ENCODE measurements around the gene PSTPIP1.

Gene PSTPIP1

GRCh38 chr15:76979331-76979925 is 15.5 kb upstream of the PSTPIP1 start:
- DNase-seq, result no peak

DNA sequence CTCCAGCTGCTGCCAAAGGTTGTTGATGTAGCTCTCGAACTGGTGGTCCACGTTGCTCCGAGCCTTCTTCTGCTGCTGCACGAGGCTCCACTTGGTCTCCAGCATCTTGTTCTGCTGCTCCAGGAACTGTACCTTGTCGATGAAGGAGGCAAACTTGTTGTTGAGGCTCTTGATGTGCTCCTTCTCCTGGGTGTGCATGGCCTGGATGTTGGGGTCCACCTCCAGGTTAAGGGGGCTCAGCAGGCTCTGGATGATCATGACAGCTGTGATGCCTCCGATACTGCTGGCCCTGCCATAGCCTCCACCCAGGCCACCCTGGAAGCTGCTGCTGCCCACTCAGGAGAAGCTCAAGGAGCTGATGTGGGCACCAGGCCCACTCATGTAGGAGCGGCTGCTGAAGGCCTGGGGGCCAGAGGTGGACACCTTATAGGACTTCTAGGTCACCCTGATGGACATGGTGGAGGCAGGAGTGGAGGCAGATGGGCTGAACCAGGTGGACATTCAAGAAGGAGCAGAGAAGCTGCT is 14.9 kb upstream of the PSTPIP1 start:
- DNase-seq, result no peak

DNA sequence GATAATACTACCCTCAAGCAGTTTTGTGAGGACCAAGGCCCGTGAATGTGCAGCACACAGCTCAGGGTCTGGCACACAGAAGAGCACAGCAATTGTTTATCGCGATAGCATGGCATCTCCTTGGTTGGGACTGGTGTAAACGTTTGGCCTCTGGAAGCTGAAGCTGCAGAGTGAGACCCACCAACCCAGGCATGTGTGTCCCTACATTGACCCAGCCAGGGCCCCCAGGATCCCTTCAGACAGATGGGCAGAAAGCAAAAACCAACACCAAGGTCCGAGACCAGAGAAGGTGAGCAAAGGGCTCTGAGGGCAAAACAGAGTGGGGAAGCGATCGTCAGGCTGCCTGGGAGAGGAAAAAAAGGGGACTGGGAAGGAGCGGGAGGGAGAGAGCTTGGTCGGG is 12.6 kb upstream of the PSTPIP1 start:
- no peak for DNase-seq

DNA sequence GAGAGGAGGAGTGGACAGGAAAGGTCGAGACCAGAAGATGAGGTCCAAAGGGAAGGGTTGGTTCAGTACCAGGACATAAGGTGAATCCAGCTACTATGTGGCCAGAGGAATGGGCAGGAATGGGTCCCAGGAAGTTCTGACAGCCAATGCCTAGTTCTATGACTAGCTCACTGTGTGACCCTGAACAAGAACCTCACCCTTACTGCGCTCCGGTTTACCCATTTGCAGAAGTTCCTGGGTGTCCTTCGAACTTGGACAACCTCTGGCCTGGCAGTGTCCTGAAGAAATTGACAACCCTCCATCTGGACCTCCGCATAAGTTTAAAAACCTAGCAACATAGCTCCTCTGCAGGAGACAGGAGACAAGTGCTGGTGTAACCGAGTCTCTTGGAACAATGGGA is 12.2 kb upstream of the PSTPIP1 start:
- no peak for DNase-seq

GRCh38 chr15:76983590-76984375 is 11.1 kb upstream of the PSTPIP1 start:
- no peak for DNase-seq

GRCh38 chr15:76986743-76987142 is 8.2 kb upstream of the PSTPIP1 start:
- DNase-seq, result no peak

GRCh38 chr15:76987276-76987675 is 7.7 kb upstream of the PSTPIP1 start:
- no peak for DNase-seq

GRCh38 chr15:76987896-76988860 is 6.7 kb upstream of the PSTPIP1 start:
- no peak for DNase-seq

- DNase-seq, result no peak
Measured at GRCh38 chr15:76988867-76989780, 5.8 kb upstream of the PSTPIP1 start.

GRCh38 chr15:76991048-76991447 is 3.9 kb upstream of the PSTPIP1 start:
- DNase-seq, result no peak

GRCh38 chr15:76991741-76992645 is 2.9 kb upstream of the PSTPIP1 start:
- DNase-seq, result no peak

DNA sequence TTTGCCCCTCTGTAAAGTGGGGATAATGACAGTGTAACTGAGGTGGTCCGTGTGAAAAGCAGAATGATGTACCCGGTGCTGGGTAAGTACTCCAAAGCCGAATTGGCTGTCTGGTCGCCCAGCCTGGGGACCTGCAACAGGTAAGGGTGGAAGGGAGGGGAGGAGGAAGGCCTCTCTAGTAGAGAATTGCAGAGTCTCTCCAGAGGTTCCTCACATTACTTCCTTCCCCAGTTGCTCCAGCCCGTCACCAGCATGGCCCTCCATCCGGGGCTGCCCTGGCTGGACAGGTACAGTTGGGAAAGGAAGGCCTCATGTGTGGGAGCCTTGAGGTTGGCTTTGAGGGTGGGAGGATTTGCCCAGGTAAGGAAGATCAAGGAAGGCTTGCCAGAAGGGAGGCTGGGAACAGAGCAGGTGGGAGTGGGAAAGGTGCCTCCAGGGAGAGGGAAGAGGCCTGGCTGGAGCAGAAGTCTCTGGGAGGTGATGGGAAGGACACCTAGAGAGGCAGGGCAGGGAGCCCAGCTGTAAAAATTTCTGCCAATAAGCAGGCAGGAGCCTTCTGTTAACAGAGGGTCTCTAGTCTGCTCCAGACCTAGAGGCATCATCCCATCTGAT is 1.7 kb upstream of the PSTPIP1 start:
- no peak for DNase-seq

GRCh38 chr15:76994001-76994400 is 925 bp upstream of the PSTPIP1 start:
- DNase-seq, result no peak

DNA sequence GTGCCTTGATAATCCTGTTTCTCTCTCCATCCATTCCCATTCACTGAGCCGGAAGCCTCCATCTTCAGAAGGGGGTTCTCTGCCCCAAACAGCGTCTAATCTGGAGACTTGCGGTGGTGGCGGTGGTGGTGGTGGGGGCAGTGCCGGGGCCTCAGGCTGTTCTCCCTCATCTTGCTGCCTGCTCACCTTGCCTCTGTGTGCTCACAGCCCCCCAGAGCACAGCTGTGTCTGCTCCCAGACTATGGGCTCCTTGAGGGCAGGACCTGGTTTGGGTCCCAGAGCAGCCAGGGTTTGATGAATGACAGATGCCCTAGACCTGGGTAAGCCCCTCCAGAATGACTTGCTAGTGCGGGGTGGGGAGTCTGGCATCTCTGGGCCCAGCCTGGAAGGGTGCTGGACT is 430 bp upstream of the PSTPIP1 start:
- DNase-seq, result no peak

DNA sequence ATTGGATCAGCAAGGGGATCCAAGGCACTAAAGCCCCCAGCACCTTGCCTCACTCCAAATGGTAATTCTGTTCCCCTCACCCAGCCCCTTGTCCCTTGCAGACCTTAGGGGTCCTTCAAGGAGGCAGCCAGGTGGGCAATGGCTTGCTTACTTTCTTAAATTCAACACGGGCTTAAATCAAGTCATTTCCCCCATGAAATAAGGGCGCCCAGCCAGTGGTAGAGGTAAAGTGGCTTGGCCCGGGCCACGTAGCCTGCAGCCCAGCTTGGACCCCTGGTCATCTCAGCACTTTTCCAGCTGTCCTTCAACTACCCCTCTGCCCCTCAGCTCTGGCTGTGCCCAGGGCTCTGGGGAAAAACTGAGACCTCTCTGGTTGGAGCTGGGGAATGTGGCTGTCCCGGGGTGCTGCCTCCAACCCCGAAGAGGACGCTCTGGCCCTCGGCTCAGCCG is 1.2 kb downstream of the PSTPIP1 start:
- no peak for DNase-seq

DNA sequence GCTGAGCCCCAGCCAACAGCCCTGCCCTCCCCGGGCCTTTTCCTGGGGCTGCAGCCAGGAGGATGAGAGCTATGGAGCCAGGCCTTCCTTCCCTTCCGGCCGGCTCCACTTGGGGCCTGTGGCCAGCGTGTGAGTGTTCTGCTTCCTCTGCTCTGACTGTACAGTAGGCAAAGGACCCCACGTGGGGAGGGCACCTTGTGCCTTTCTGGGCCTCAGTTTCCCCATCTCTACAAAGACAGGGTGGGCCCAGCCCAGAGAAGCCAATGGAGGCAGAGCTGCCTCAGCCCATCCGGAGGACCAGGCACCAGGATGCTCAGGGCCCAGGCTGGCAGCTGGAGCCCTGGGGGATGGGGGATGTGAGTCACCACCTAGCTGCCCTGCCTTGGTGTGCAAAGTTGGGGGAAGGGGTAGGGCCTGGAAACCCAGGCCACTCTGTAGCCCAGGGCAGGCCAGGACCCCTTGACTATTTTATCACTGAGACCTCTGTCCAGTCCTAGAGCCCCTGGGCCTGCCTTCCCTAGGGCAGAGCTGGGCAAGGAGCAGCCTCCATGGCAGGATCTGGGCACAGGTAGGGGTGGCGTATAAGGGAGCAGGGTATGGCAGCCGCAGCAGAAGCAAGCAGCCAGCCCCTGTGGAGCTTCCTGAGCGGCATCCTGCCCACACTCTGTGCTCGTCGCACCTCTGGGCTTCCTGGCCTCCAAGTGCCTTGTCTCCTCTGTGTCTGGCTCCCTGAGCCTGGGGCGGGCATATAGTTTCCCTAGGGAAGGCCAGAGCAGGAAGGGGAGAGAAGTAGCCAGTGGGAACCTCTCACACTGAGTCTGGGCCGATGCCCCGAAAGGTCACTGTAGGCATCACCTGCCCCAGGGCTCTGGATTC is 1.8 kb downstream of the PSTPIP1 start:
- DNase-seq, result no peak

DNA sequence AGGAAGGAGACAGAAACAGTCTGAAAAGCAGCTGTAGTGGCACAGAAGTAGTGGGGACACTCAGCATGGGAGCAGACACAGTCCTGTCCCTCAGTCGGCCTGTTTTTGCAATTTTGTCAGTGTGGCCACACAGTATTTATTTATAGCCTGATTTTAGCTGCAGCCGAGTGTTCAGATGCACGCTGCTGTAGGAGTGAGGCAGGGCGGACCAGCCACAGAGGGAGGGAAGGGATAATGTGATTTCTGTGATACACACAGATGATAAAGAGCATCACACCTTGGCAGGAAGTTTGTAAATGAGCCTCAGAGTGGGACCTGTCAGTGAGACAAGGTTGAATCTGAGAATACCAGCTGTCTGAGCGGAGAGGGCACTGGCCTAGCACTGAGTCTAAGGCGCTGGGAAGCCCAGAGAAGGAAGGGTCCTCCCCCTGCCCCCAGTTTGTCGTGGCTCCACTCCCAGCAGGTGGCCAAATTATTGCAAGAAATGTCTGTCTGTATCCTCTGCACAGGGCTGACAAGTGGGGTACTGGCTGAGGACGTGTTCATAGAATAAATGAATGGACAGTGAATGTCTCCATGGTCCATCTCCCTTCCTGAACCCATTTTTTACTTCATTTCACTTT is 3.8 kb downstream of the PSTPIP1 start:
- DNase-seq, result no peak

GRCh38 chr15:76999996-77000395 is 5.1 kb downstream of the PSTPIP1 start:
- DNase-seq, result no peak

- DNase-seq, result no peak
Measured at GRCh38 chr15:77001351-77001750, 6.4 kb downstream of the PSTPIP1 start.
